OCI-LY1 (cell line): ENCODE data around the gene ABCC3.

Source experiments
- H2AFZ ChIP-seq: fragments of 200-600 bp; sonication (generic), shearing (Covaris generic); 2 replicates; pipeline ENCODE4 v1.6.0; 2014; ENCODE audit warnings: antibody characterized with exemption, mild to moderate bottlenecking, low read length
- H3F3A ChIP-seq: fragments of 200-600 bp; sonication (generic), shearing (Covaris generic); 2 replicates; pipeline ENCODE4 v1.6.0; 2014; ENCODE audit warnings: mild to moderate bottlenecking, antibody characterized with exemption, low read length, moderate library complexity; ENCODE audit not compliant: insufficient read depth
- H3K27ac ChIP-seq: fragments of 200-600 bp; sonication (generic); 2 replicates; pipeline ENCODE4 v1.5.1; 2014; ENCODE audit warnings: low read length, mixed run types, mild to moderate bottlenecking, low read depth; ENCODE audit not compliant: poor library complexity, severe bottlenecking
- H3K27me3 ChIP-seq: fragments of 200-600 bp; sonication (generic); 2 replicates; pipeline ENCODE4 v1.6.0; 2014; ENCODE audit warnings: antibody characterized with exemption, mild to moderate bottlenecking, low read length, moderate library complexity; ENCODE audit not compliant: insufficient read depth
- H3K36me3 ChIP-seq: fragments of 200-600 bp; sonication (generic); 2 replicates; pipeline ENCODE4 v1.6.1; 2014; ENCODE audit warnings: mild to moderate bottlenecking, antibody characterized with exemption, low read length, moderate library complexity, mixed read lengths; ENCODE audit not compliant: insufficient read depth
- H3K4me1 ChIP-seq: fragments of 200-600 bp; sonication (generic); 2 replicates; pipeline ENCODE4 v1.5.1; 2014; ENCODE audit warnings: mild to moderate bottlenecking, low read length, moderate library complexity; ENCODE audit not compliant: insufficient read depth, severe bottlenecking
- H3K4me2 ChIP-seq: fragments of 200-600 bp; sonication (generic), shearing (Covaris generic); 2 replicates; pipeline ENCODE4 v1.6.1; 2014; ENCODE audit warnings: low read length
- H3K4me3 ChIP-seq: fragments of 200-600 bp; sonication (generic); 2 replicates; pipeline ENCODE4 v1.5.1; 2014; ENCODE audit warnings: low read length, low read depth, mild to moderate bottlenecking, mixed read lengths; ENCODE audit not compliant: poor library complexity, severe bottlenecking
- H3K79me2 ChIP-seq: fragments of 200-600 bp; shearing (Covaris generic); 2 replicates; pipeline ENCODE4 v1.6.1; 2016; ENCODE audit warnings: mixed run types, low read length, mixed read lengths; ENCODE audit not compliant: insufficient read depth
- H3K9ac ChIP-seq: fragments of 200-600 bp; sonication (generic), shearing (Covaris generic); 2 replicates; pipeline ENCODE4 v1.6.1; 2014; ENCODE audit warnings: mild to moderate bottlenecking, low read length, mixed read lengths
- H3K9me2 ChIP-seq: fragments of 200-600 bp; sonication (generic), shearing (Covaris generic); 2 replicates; pipeline ENCODE4 v1.6.1; 2014; ENCODE audit warnings: low read depth, mild to moderate bottlenecking, low read length, mixed read lengths
- H3K9me3 ChIP-seq: fragments of 200-600 bp; shearing (Covaris generic); 2 replicates; pipeline ENCODE4 v1.6.1; 2014; ENCODE audit warnings: low read length, mixed read lengths
- H4K20me1 ChIP-seq: fragments of 200-600 bp; sonication (generic), shearing (Covaris generic); 2 replicates; pipeline ENCODE4 v1.6.0; 2016; ENCODE audit warnings: mild to moderate bottlenecking, low read length; ENCODE audit not compliant: insufficient read depth
- CTCF ChIP-seq: fragments of 200-600 bp; sonication (generic), shearing (Covaris generic); IDR thresholded peaks from 2 replicates; pipeline ENCODE4 v1.5.1; 2017; ENCODE audit warnings: mild to moderate bottlenecking, antibody characterized with exemption, low read length, moderate library complexity, mixed read lengths
- EZH2 ChIP-seq: fragments of 200-600 bp; sonication (generic), shearing (Covaris generic); IDR thresholded peaks from 2 replicates; pipeline ENCODE4 v1.8.0; 2017; ENCODE audit warnings: borderline replicate concordance, mixed run types, mild to moderate bottlenecking, antibody characterized with exemption, low read length, moderate library complexity, mixed read lengths

The ABCC3 gene

GRCh38 chr17:50594128-50594823, 40.4 kb upstream of the ABCC3 start:
- Histone ChIP-seq H3K4me2 (no peak overlapping the region), H3K79me2 (no peaks in the 10 kb centered on the region), H3K27ac (no peak overlapping the region), H3K9ac (no peak overlapping the region), H4K20me1 (no peaks in the 10 kb centered on the region), H3K27me3 (peaks cover 6% of the 10 kb centered on the region; the same call in 1 of the 2 replicates), H3K4me3 (no peak overlapping the region), H3K9me2 (no peaks in the 10 kb centered on the region), H3K9me3 (no peaks in the 10 kb centered on the region), H3F3A (no peaks in the 10 kb centered on the region), H2AFZ (no peak overlapping the region), H3K4me1 (no peaks in the 10 kb centered on the region), H3K36me3 (no peaks in the 10 kb centered on the region)
- no peak for TF ChIP-seq EZH2
- TF ChIP-seq CTCF = no peak

GRCh38 chr17:50594892-50595291, 39.8 kb upstream of the ABCC3 start:
- Histone ChIP-seq H3K27me3 (peaks cover 6% of the 10 kb centered on the region; the same call in 1 of the 2 replicates), H3K27ac (no peak overlapping the region), H3K4me3 (no peak overlapping the region), H3K79me2 (no peaks in the 10 kb centered on the region), H3K4me2 (no peak overlapping the region), H3K36me3 (no peaks in the 10 kb centered on the region), H3K4me1 (no peaks in the 10 kb centered on the region), H4K20me1 (no peaks in the 10 kb centered on the region), H3K9me2 (no peaks in the 10 kb centered on the region), H3F3A (no peaks in the 10 kb centered on the region), H3K9ac (no peak overlapping the region), H3K9me3 (no peaks in the 10 kb centered on the region), H2AFZ (no peak overlapping the region)
- no peak for TF ChIP-seq EZH2
- TF ChIP-seq CTCF = no peak

- Histone ChIP-seq H2AFZ (no peak overlapping the region), H3F3A (no peaks in the 10 kb centered on the region)
Measured at GRCh38 chr17:50596191-50597037, 38.3 kb upstream of the ABCC3 start.

More at GRCh38 chr17:50596191-50597037, 38.3 kb upstream of the ABCC3 start:
- H3K4me2 ChIP-seq = no peak overlapping the region
- H3K79me2 ChIP-seq = no peaks in the 10 kb centered on the region
- H3K27ac ChIP-seq = no peak overlapping the region
- H3K4me3 ChIP-seq = no peak overlapping the region
- H3K9ac ChIP-seq = no peak overlapping the region
- peaks cover 6% of the 10 kb centered on the region; the same call in 1 of the 2 replicates for H3K27me3 ChIP-seq
- no peaks in the 10 kb centered on the region for H3K9me2 ChIP-seq
- no peaks in the 10 kb centered on the region for H3K36me3 ChIP-seq
- H3K4me1 ChIP-seq = no peaks in the 10 kb centered on the region
- H4K20me1 ChIP-seq = no peaks in the 10 kb centered on the region
- no peak for TF ChIP-seq EZH2
- no peak for TF ChIP-seq CTCF
- no peaks in the 10 kb centered on the region for H3K9me3 ChIP-seq
